ENCODE measurements around the gene PLEKHG3. TPM values are rescaled to one million over a fixed set of nuclear protein-coding genes. Genes with fewer than 3 reads are reported as not detected.

Gene PLEKHG3
- polyA plus RNA-seq, 1 donor (not counting 4 experiments of a cell fraction or from before 2014, with no cell fraction given) = 71.0 TPM

GRCh38 chr14:64703395-64704142 lies 655 bp upstream of the PLEKHG3 start:
- Histone ChIP-seq H3K9ac (ENCODE audit: control insufficient read depth, extremely low read depth, insufficient read depth, low read length) (peak overlapping the region; percentile 93), H3K9me1 (ENCODE audit: control insufficient read depth, extremely low read depth, insufficient read depth, low read length) (peaks cover 3% of the 10 kb centered on the region), H3K36me3 (ENCODE audit: control insufficient read depth in 2 of 2, extremely low read depth in 1 of 2, insufficient read depth in 2 of 2, low read length in 2 of 2) (peaks cover 3 to 4% of the 10 kb centered on the region in 2 experiments), H3K9me3 (ENCODE audit: control insufficient read depth, low read depth, low read length) (no peaks in the 10 kb centered on the region), H4K20me1 (ENCODE audit: control insufficient read depth, extremely low read depth, insufficient read depth, low read length) (peaks cover 13% of the 10 kb centered on the region), H3K4me2 (ENCODE audit: control insufficient read depth, extremely low read depth, insufficient read depth, low read depth, low read length) (peak overlapping the region; percentile 81), H3K4me3 (ENCODE audit: control insufficient read depth in 2 of 3, extremely low read depth in 1 of 3, insufficient read depth in 2 of 3, low read depth in 1 of 3, low read length in 3 of 3) (peak overlapping the region; percentile 80 to 94 (median 85)), H2AFZ (ENCODE audit: control insufficient read depth, low read length) (peak overlapping the region; percentile 59), H3K27me3 (ENCODE audit: control insufficient read depth, extremely low read depth, insufficient read depth, low read length) (no peaks in the 10 kb centered on the region), H3K27ac (ENCODE audit: control insufficient read depth, insufficient read depth, low read length) (peak overlapping the region; percentile 99), H3K79me2 (ENCODE audit: control insufficient read depth, insufficient read depth, low read length) (peaks cover 38% of the 10 kb centered on the region), H3K4me1 (ENCODE audit: control insufficient read depth, extremely low read depth, insufficient read depth, low read length) (peaks cover 60% of the 10 kb centered on the region)
- FAIRE-seq (no peak), DNase-seq (ENCODE audit: low read depth, low spot score) (no peak)
- dilution Hi-C loops (cut with MboI; ENCODE audit: extremely low pct_ligation_motif_present, low sequenced_read_pairs) = no loop called here
- no peak for TF ChIP-seq EZH2 (IDR thresholded peaks at IDR 0.05; ENCODE audit: low read length)
- no peak for TF ChIP-seq CTCF (optimal IDR thresholded peaks at IDR 0.05 in 1 of 3, IDR thresholded peaks at IDR 0.05 in 1 of 3, conservative IDR thresholded peaks at IDR 0.05 in 1 of 3; ENCODE audit: extremely low read depth in 1 of 3, insufficient read depth in 2 of 3, low read length in 3 of 3)

- Histone ChIP-seq H3K4me2 (ENCODE audit: control insufficient read depth, extremely low read depth, insufficient read depth, low read depth, low read length) (peak overlapping the region; percentile 99), H3K4me3 (ENCODE audit: control insufficient read depth in 2 of 3, extremely low read depth in 1 of 3, insufficient read depth in 2 of 3, low read depth in 1 of 3, low read length in 3 of 3) (peak overlapping the region; percentile 74 to 94 (median 85)), H2AFZ (ENCODE audit: control insufficient read depth, low read length) (no peak overlapping the region), H3K27me3 (ENCODE audit: control insufficient read depth, extremely low read depth, insufficient read depth, low read length) (no peaks in the 10 kb centered on the region), H3K36me3 (ENCODE audit: control insufficient read depth in 2 of 2, extremely low read depth in 1 of 2, insufficient read depth in 2 of 2, low read length in 2 of 2) (peaks cover 3 to 13% of the 10 kb centered on the region in 2 experiments), H3K9me3 (ENCODE audit: control insufficient read depth, low read depth, low read length) (no peaks in the 10 kb centered on the region), H3K9me1 (ENCODE audit: control insufficient read depth, extremely low read depth, insufficient read depth, low read length) (peaks cover 3% of the 10 kb centered on the region), H3K79me2 (ENCODE audit: control insufficient read depth, insufficient read depth, low read length) (peaks cover 51% of the 10 kb centered on the region), H3K27ac (ENCODE audit: control insufficient read depth, insufficient read depth, low read length) (peak overlapping the region; percentile 99), H3K4me1 (ENCODE audit: control insufficient read depth, extremely low read depth, insufficient read depth, low read length) (peaks cover 64% of the 10 kb centered on the region), H4K20me1 (ENCODE audit: control insufficient read depth, extremely low read depth, insufficient read depth, low read length) (peaks cover 13% of the 10 kb centered on the region), H3K9ac (ENCODE audit: control insufficient read depth, extremely low read depth, insufficient read depth, low read length) (peak overlapping the region; percentile 93)
- DNase-seq (ENCODE audit: low read depth, low spot score) (no peak), FAIRE-seq (no peak)
- dilution Hi-C loops (cut with MboI; ENCODE audit: extremely low pct_ligation_motif_present, low sequenced_read_pairs) = no loop called here
- TF ChIP-seq CTCF (optimal IDR thresholded peaks at IDR 0.05 in 1 of 3, IDR thresholded peaks at IDR 0.05 in 1 of 3, conservative IDR thresholded peaks at IDR 0.05 in 1 of 3; ENCODE audit: extremely low read depth in 1 of 3, insufficient read depth in 2 of 3, low read length in 3 of 3) = no peak
- no peak for TF ChIP-seq EZH2 (IDR thresholded peaks at IDR 0.05; ENCODE audit: low read length)
These were observed 638 bp downstream of the PLEKHG3 start for GRCh38 chr14:64704743-64705380.

All from keratinocyte (primary cell).